SK-N-SH (cell line): ENCODE measurements around the gene GRHL3. TPM values are rescaled to one million over a fixed set of nuclear protein-coding genes. Genes with fewer than 3 reads are reported as not detected.

Experiments
- CTCF ChIA-PET: fragments of 300-600, 350-600 bp; formaldehyde crosslinking; extraction: SDS; loops from one replicate; lab custom pipeline; 2021; lab: Yijun Ruan, JAX
- POLR2A ChIA-PET: fragments of 350-600 bp; sonication (Branson Sonifier 250); formaldehyde crosslinking; extraction: SDS; loops from one replicate; lab custom pipeline; 2020; ENCODE audit warnings: antibody characterized with exemption, inconsistent platforms; lab: Yijun Ruan, JAX
- DNase-seq: peaks from one replicate; pipeline ENCODE4 v3.0.0; 2012
- H2AFZ ChIP-seq: fragments of 200-600 bp; sonication (generic); 2 replicates; pipeline ENCODE4 v1.8.1; 2016; ENCODE audit warnings: antibody characterized with exemption, mild to moderate bottlenecking, low read depth
- H3F3A ChIP-seq: fragments of 200-600 bp; sonication (generic); replicated peaks from 2 replicates; pipeline ENCODE3; 2016; ENCODE audit warnings: antibody characterized with exemption, mild to moderate bottlenecking; ENCODE audit not compliant: insufficient read depth
- H3K27ac ChIP-seq, 2 experiments: fragments of 200-500 bp in 1 of 2; fragments of 200-600 bp in 1 of 2; sonication (Bioruptor generic) in 1 of 2; sonication (generic), shearing (Covaris generic) in 1 of 2; 2 replicates each; pipeline versions ENCODE4 v1.5.1 to v1.6.1; 2014 to 2016; ENCODE audit warnings: low read depth in 2 of 2, inconsistent platforms in 1 of 2, low read length in 1 of 2, mild to moderate bottlenecking in 1 of 2, mixed read lengths in 1 of 2
- H3K27me3 ChIP-seq: fragments of 200-600 bp; sonication (generic), shearing (Covaris generic); 2 replicates; pipeline ENCODE4 v1.6.1; 2016; ENCODE audit warnings: mixed run types; ENCODE audit not compliant: insufficient read depth
- H3K36me3 ChIP-seq, 2 experiments: fragments of 200-500 bp in 1 of 2; fragments of 200-600 bp in 1 of 2; sonication (Bioruptor generic) in 1 of 2; sonication (generic) in 1 of 2; replicated peaks in 1 of 2; 2 replicates each; pipeline versions ENCODE3 to v1.5.1; 2014 to 2016; ENCODE audit warnings: low read length in 1 of 2, mild to moderate bottlenecking in 1 of 2; ENCODE audit not compliant: insufficient read depth in 2 of 2, control insufficient read depth in 1 of 2
- H3K4me1 ChIP-seq, 2 experiments: fragments of 200-500 bp in 1 of 2; fragments of 200-600 bp in 1 of 2; sonication (Bioruptor generic) in 1 of 2; sonication (generic), shearing (Covaris generic) in 1 of 2; 2 replicates each; pipeline versions ENCODE4 v1.5.1 to v1.6.1; 2014 to 2016; ENCODE audit warnings: low read depth in 1 of 2, low read length in 1 of 2, mixed run types in 1 of 2; ENCODE audit not compliant: insufficient read depth in 2 of 2, control insufficient read depth in 1 of 2
- H3K4me2 ChIP-seq: fragments of 200-600 bp; sonication (generic), shearing (Covaris generic); 2 replicates; pipeline ENCODE4 v1.6.1; 2017; ENCODE audit warnings: mixed run types
- H3K4me3 ChIP-seq, 2 experiments: fragments of 200-500 bp in 1 of 2; fragments of 200-600 bp in 1 of 2; sonication (Bioruptor generic) in 1 of 2; sonication (generic), shearing (Covaris generic) in 1 of 2; 2 replicates each; pipeline versions ENCODE4 v1.5.1 to v1.8.1; 2014 to 2016; ENCODE audit warnings: low read depth in 2 of 2, inconsistent platforms in 1 of 2, low read length in 1 of 2, mild to moderate bottlenecking in 1 of 2, mixed read lengths in 1 of 2, moderate library complexity in 1 of 2
- H3K79me2 ChIP-seq: fragments of 200-600 bp; sonication (generic); 2 replicates; pipeline ENCODE4 v1.8.1; 2017; ENCODE audit warnings: mild to moderate bottlenecking; ENCODE audit not compliant: insufficient read depth
- H3K9ac ChIP-seq: fragments of 200-600 bp; sonication (generic); 2 replicates; pipeline ENCODE4 v1.6.1; 2017; ENCODE audit warnings: mixed run types
- H3K9me2 ChIP-seq: fragments of 200-600 bp; sonication (generic); 2 replicates; pipeline ENCODE4 v1.6.1; 2017; ENCODE audit warnings: mixed run types
- H3K9me3 ChIP-seq: fragments of 200-600 bp; sonication (generic); 2 replicates; pipeline ENCODE4 v1.6.1; 2017; ENCODE audit warnings: mixed run types, mild to moderate bottlenecking, moderate library complexity
- H4K20me1 ChIP-seq: fragments of 200-600 bp; sonication (generic); 2 replicates; pipeline ENCODE4 v1.6.1; 2017; ENCODE audit warnings: mild to moderate bottlenecking, mixed run types; ENCODE audit not compliant: insufficient read depth
- CHD2 ChIP-seq: fragments of 150-350 bp; IDR thresholded peaks from 2 replicates; pipeline ENCODE4 v1.6.1; 2018; ENCODE audit warnings: low read length; ENCODE audit not compliant: partially characterized antibody
- ELF1 ChIP-seq: IDR thresholded peaks from 2 replicates; pipeline ENCODE4 v1.4.0; 2012
- EZH2phosphoT487 ChIP-seq: fragments of 200-600 bp; sonication (generic); IDR thresholded peaks from 2 replicates; pipeline ENCODE4 v1.6.1; 2017; ENCODE audit warnings: low read depth, mixed run types, mild to moderate bottlenecking, antibody characterized with exemption, moderate library complexity, borderline replicate concordance
- FOXM1 ChIP-seq: IDR thresholded peaks from 2 replicates; pipeline ENCODE4 v1.4.0; 2012; ENCODE audit warnings: low read depth, mild to moderate bottlenecking
- MXI1 ChIP-seq: IDR thresholded peaks from 2 replicates; pipeline ENCODE4 v1.6.1; 2012; ENCODE audit warnings: mild to moderate bottlenecking, low read depth, low read length, improper control_type of control experiment
- NRF1 ChIP-seq: IDR thresholded peaks from 2 replicates; pipeline ENCODE4 v1.6.1; 2012; ENCODE audit warnings: low read depth, mild to moderate bottlenecking, low read length
- RXRA ChIP-seq: IDR thresholded peaks from 2 replicates; pipeline ENCODE4 v1.4.0; 2012; ENCODE audit warnings: low read depth, mild to moderate bottlenecking, borderline replicate concordance
- SIN3A ChIP-seq: IDR thresholded peaks from 2 replicates; pipeline ENCODE4 v1.6.1; 2012; ENCODE audit warnings: low read depth, mild to moderate bottlenecking, low read length, moderate library complexity, borderline replicate concordance
- TAF1 ChIP-seq: IDR thresholded peaks from 2 replicates; pipeline ENCODE4 v1.6.1; 2012; ENCODE audit warnings: low read depth, mild to moderate bottlenecking, low read length, moderate library complexity, borderline replicate concordance
- TCF12 ChIP-seq: IDR thresholded peaks from 2 replicates; pipeline ENCODE4 v1.4.0; 2012
- TEAD4 ChIP-seq: IDR thresholded peaks from 2 replicates; pipeline ENCODE4 v1.4.0; 2012; ENCODE audit warnings: mild to moderate bottlenecking, borderline replicate concordance; ENCODE audit not compliant: insufficient read depth
- USF1 ChIP-seq: IDR thresholded peaks from 2 replicates; pipeline ENCODE4 v1.4.0; 2012; ENCODE audit warnings: low read depth, borderline replicate concordance
- USF2 ChIP-seq: fragments of 150-350 bp; IDR thresholded peaks from 2 replicates; pipeline ENCODE4 v1.6.1; 2017; ENCODE audit warnings: antibody characterized with exemption, low read length, low read depth, borderline replicate concordance
- YY1 ChIP-seq: IDR thresholded peaks from 2 replicates; pipeline ENCODE4 v1.4.0; 2012; ENCODE audit warnings: low read depth, mild to moderate bottlenecking
- WGBS: methylation state at CpG from one replicate; pipeline ENCODE4 v1.1.6; 2017; ENCODE audit warnings: low lambda C conversion rate; 5-methylcytosine and 5-hydroxymethylcytosine counted together
- polyA plus RNA-seq, 3 experiments: library from polyadenylated mRNA; depleted of rRNA; stranded (reverse); fragments of >200 nt; gene quantifications; 2 replicates each; pipeline ENCODE4 v1.2.3, GENCODE V29; 2012
- TF ChIP-seq, protein P1 (sequence below): IDR thresholded peaks from 2 replicates; pipeline ENCODE4 v1.4.0; 2012; ENCODE audit warnings: low read depth

The GRHL3 gene
- polyA plus RNA-seq, 1 of the 3 experiments (the other 2 are of a cell fraction) = 0.05 TPM

- TF ChIP-seq NRF1 = no peak
These were observed 30.7 kb downstream of the GRHL3 start (continued) for GRCh38 chr1:24349891-24350290.

DNA sequence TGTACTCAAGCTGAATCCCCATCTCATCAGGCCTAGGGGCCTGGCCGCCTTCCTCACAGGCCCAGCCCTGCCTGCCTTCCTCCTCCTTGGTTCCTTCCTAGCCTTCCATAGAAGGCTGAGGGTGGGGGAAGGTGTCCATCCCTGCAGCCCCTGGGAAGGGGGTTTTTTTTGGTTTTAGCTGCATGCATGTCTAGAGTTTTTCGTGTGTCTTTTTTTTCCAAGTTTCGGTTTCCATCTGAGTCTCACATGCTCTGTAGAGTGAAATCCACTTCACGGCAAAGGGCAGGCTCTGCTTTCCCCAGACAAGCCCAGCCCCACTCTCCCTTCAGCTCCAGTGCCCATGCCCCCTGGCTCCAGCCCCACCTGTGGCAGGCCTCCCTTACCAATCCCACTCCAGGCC is 32.1 kb downstream of the GRHL3 start:
- no peak overlapping the region for H3K4me2 ChIP-seq
- no peak overlapping the region for H3K9ac ChIP-seq
- H3K36me3 ChIP-seq = no peaks in the 10 kb centered on the region
- DNase-seq = no peak
- H3F3A ChIP-seq = no peaks in the 10 kb centered on the region
- peaks cover 0 to 4% of the 10 kb centered on the region in 2 experiments; a peak in 1 of 4 replicates for H3K4me1 ChIP-seq
- H3K9me3 ChIP-seq = no peaks in the 10 kb centered on the region
- no peak overlapping the region for H3K27ac ChIP-seq
- POLR2A ChIA-PET = interaction anchor here (0.5 kb wide), 1 partner anchor 92 kb away, joined by 3 read pairs; no protein-coding TSS in a partner anchor
- H2AFZ ChIP-seq = no peak overlapping the region
- no peaks in the 10 kb centered on the region for H3K9me2 ChIP-seq
- no peaks in the 10 kb centered on the region for H4K20me1 ChIP-seq
- no peak overlapping the region for H3K4me3 ChIP-seq
- H3K27me3 ChIP-seq = no peaks in the 10 kb centered on the region
- CTCF ChIA-PET = interaction anchor here (1.9 kb wide), 1 partner anchor 152 kb away, joined by 9 read pairs; no protein-coding TSS in a partner anchor
- no peaks in the 10 kb centered on the region for H3K79me2 ChIP-seq
- 98% methylated on average over 4 of the region's 4 CpGs for WGBS
- TF ChIP-seq USF1 (no peak), NRF1 (no peak), RXRA (no peak), ELF1 (no peak), USF2 (no peak), SIN3A (no peak), MXI1 (no peak), EZH2phosphoT487 (no peak), TEAD4 (no peak), TAF1 (no peak), YY1 (no peak), TCF12 (no peak), FOXM1 (no peak), CHD2 (no peak)
- TF ChIP-seq, protein P1, sequence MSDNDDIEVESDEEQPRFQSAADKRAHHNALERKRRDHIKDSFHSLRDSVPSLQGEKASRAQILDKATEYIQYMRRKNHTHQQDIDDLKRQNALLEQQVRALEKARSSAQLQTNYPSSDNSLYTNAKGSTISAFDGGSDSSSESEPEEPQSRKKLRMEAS = no peak
- TF ChIP-seq, all 33 proteins: peak for 0
